Activated naive CD4-positive, alpha-beta T cell treated with anti-CD3 and anti-CD28 coated beads, Interleukin-2, amount 50 U/mL, for 24 hours (primary cell): ENCODE results near the gene DUSP10.
A peak's percentile ranks its signal among the peaks of the same experiment; 100 is the strongest.

Experiments
- H3K27ac Mint-ChIP-seq: one replicate; pipeline ENCODE4 v1.8.0; 2021; ENCODE audit warnings: mild to moderate bottlenecking, mixed read lengths
- H3K27me3 Mint-ChIP-seq: one replicate; pipeline ENCODE4 v1.8.0; 2021; ENCODE audit warnings: mixed read lengths
- H3K36me3 Mint-ChIP-seq: one replicate; pipeline ENCODE4 v1.8.0; 2021; ENCODE audit warnings: mixed read lengths
- H3K4me1 Mint-ChIP-seq: one replicate; pipeline ENCODE4 v1.8.0; 2021; ENCODE audit warnings: mixed read lengths
- H3K4me3 Mint-ChIP-seq: one replicate; pipeline ENCODE4 v1.8.0; 2021; ENCODE audit warnings: mild to moderate bottlenecking, mixed read lengths
- H3K9me3 Mint-ChIP-seq: one replicate; pipeline ENCODE4 v1.8.0; 2021; ENCODE audit warnings: mixed read lengths

Gene DUSP10

GRCh38 chr1:221725735-221726672, 15.9 kb downstream of the DUSP10 start:
- Mint-ChIP-seq H3K4me1 (peaks cover 72% of the 10 kb centered on the region), H3K36me3 (peaks cover 16% of the 10 kb centered on the region)

GRCh38 chr1:221724931-221725605, 16.8 kb downstream of the DUSP10 start:
- no peak overlapping the region for H3K4me3 Mint-ChIP-seq
- H3K4me1 Mint-ChIP-seq = peaks cover 77% of the 10 kb centered on the region
- no peak overlapping the region for H3K27ac Mint-ChIP-seq
- H3K27me3 Mint-ChIP-seq = no peaks in the 10 kb centered on the region
- H3K36me3 Mint-ChIP-seq = peaks cover 18% of the 10 kb centered on the region
- no peaks in the 10 kb centered on the region for H3K9me3 Mint-ChIP-seq

More at GRCh38 chr1:221725735-221726672, 15.9 kb downstream of the DUSP10 start:
- H3K9me3 Mint-ChIP-seq = no peaks in the 10 kb centered on the region
- no peaks in the 10 kb centered on the region for H3K27me3 Mint-ChIP-seq
- H3K4me3 Mint-ChIP-seq = peak overlapping the region; percentile 12
- H3K27ac Mint-ChIP-seq = peak overlapping the region; percentile 93

GRCh38 chr1:221723848-221724236, 18.0 kb downstream of the DUSP10 start:
- no peaks in the 10 kb centered on the region for H3K27me3 Mint-ChIP-seq
- no peak overlapping the region for H3K27ac Mint-ChIP-seq
- H3K36me3 Mint-ChIP-seq = peaks cover 19% of the 10 kb centered on the region
- no peaks in the 10 kb centered on the region for H3K9me3 Mint-ChIP-seq
- no peak overlapping the region for H3K4me3 Mint-ChIP-seq
- H3K4me1 Mint-ChIP-seq = peaks cover 70% of the 10 kb centered on the region

- no peaks in the 10 kb centered on the region for H3K27me3 Mint-ChIP-seq
- peaks cover 19% of the 10 kb centered on the region for H3K36me3 Mint-ChIP-seq
- no peaks in the 10 kb centered on the region for H3K9me3 Mint-ChIP-seq
- H3K4me1 Mint-ChIP-seq = peaks cover 69% of the 10 kb centered on the region
- no peak overlapping the region for H3K27ac Mint-ChIP-seq
- H3K4me3 Mint-ChIP-seq = no peak overlapping the region
Measured at GRCh38 chr1:221723018-221723847, 18.7 kb downstream of the DUSP10 start.

- H3K36me3 Mint-ChIP-seq = peaks cover 19% of the 10 kb centered on the region
- H3K4me3 Mint-ChIP-seq = no peak overlapping the region
- H3K27ac Mint-ChIP-seq = no peak overlapping the region
- H3K4me1 Mint-ChIP-seq = peaks cover 61% of the 10 kb centered on the region
- H3K9me3 Mint-ChIP-seq = no peaks in the 10 kb centered on the region
- H3K27me3 Mint-ChIP-seq = no peaks in the 10 kb centered on the region
Measured at GRCh38 chr1:221722254-221723017, 19.5 kb downstream of the DUSP10 start.

- no peaks in the 10 kb centered on the region for H3K27me3 Mint-ChIP-seq
- no peaks in the 10 kb centered on the region for H3K9me3 Mint-ChIP-seq
- H3K4me3 Mint-ChIP-seq = no peak overlapping the region
- H3K27ac Mint-ChIP-seq = no peak overlapping the region
- peaks cover 20% of the 10 kb centered on the region for H3K36me3 Mint-ChIP-seq
- H3K4me1 Mint-ChIP-seq = peaks cover 59% of the 10 kb centered on the region
Measured at GRCh38 chr1:221720545-221720944, 21.3 kb downstream of the DUSP10 start.

GRCh38 chr1:221719987-221720386, 21.9 kb downstream of the DUSP10 start:
- Mint-ChIP-seq H3K4me3 (no peak overlapping the region), H3K27ac (peak overlapping the region; percentile 66), H3K27me3 (no peaks in the 10 kb centered on the region), H3K4me1 (peaks cover 58% of the 10 kb centered on the region), H3K9me3 (no peaks in the 10 kb centered on the region), H3K36me3 (peaks cover 20% of the 10 kb centered on the region)

GRCh38 chr1:221719278-221719597, 22.7 kb downstream of the DUSP10 start:
- Mint-ChIP-seq H3K27ac (no peak overlapping the region), H3K4me1 (peaks cover 62% of the 10 kb centered on the region), H3K9me3 (no peaks in the 10 kb centered on the region), H3K4me3 (no peak overlapping the region), H3K36me3 (peaks cover 20% of the 10 kb centered on the region), H3K27me3 (no peaks in the 10 kb centered on the region)

- H3K4me1 Mint-ChIP-seq = peaks cover 69% of the 10 kb centered on the region
- no peaks in the 10 kb centered on the region for H3K27me3 Mint-ChIP-seq
- H3K36me3 Mint-ChIP-seq = peaks cover 16% of the 10 kb centered on the region
- no peak overlapping the region for H3K27ac Mint-ChIP-seq
- no peak overlapping the region for H3K4me3 Mint-ChIP-seq
- no peaks in the 10 kb centered on the region for H3K9me3 Mint-ChIP-seq
Measured at GRCh38 chr1:221718381-221719277, 23.3 kb downstream of the DUSP10 start.

GRCh38 chr1:221717485-221717853, 24.4 kb downstream of the DUSP10 start:
- peaks cover 72% of the 10 kb centered on the region for H3K4me1 Mint-ChIP-seq
- no peak overlapping the region for H3K27ac Mint-ChIP-seq
- no peak overlapping the region for H3K4me3 Mint-ChIP-seq
- peaks cover 11% of the 10 kb centered on the region for H3K36me3 Mint-ChIP-seq
- H3K9me3 Mint-ChIP-seq = no peaks in the 10 kb centered on the region
- H3K27me3 Mint-ChIP-seq = no peaks in the 10 kb centered on the region

- Mint-ChIP-seq H3K27ac (no peak overlapping the region), H3K36me3 (peaks cover 9% of the 10 kb centered on the region), H3K9me3 (no peaks in the 10 kb centered on the region), H3K4me3 (no peak overlapping the region), H3K4me1 (peaks cover 72% of the 10 kb centered on the region), H3K27me3 (no peaks in the 10 kb centered on the region)
Measured at GRCh38 chr1:221716713-221717484, 25.0 kb downstream of the DUSP10 start.

GRCh38 chr1:221715321-221716169, 26.3 kb downstream of the DUSP10 start:
- peaks cover 6% of the 10 kb centered on the region for H3K36me3 Mint-ChIP-seq
- H3K27me3 Mint-ChIP-seq = no peaks in the 10 kb centered on the region
- no peaks in the 10 kb centered on the region for H3K9me3 Mint-ChIP-seq

More at GRCh38 chr1:221715321-221716169, 26.3 kb downstream of the DUSP10 start:
- Mint-ChIP-seq H3K4me3 (peak overlapping the region; percentile 19), H3K27ac (peak overlapping the region; percentile 78), H3K4me1 (peaks cover 75% of the 10 kb centered on the region)
